ENCODE data around the gene KCNH1.

- TF ChIP-seq CTCF (IDR thresholded peaks at IDR 0.05 in 4 of 5, conservative IDR thresholded peaks at IDR 0.05 in 1 of 5): no peak
- no peak for TF ChIP-seq POLR2A (IDR thresholded peaks at IDR 0.05)
Observed at GRCh38 chr1:210883821-210884220, 250.1 kb downstream of the KCNH1 start.
